Spleen (tissue), 11 donors: Measurements from ENCODE around the gene ASAP2. TPM values are rescaled to one million over a fixed set of nuclear protein-coding genes. Genes with fewer than 3 reads are reported as not detected.

Experiments
- DNase-seq: peaks from one replicate; pipeline ENCODE4 v3.0.0-alpha.2; 2020
- H3K27ac ChIP-seq, 8 donors: fragments of 200-600 bp; sonication (generic) in 7 of 8; 1 replicate in 4 of 8; 2 replicates in 4 of 8; pipeline versions ENCODE4 v1.5.0 to v1.8.0; 2016 to 2021; ENCODE audit warnings: inconsistent platforms in 4 of 8, mild to moderate bottlenecking in 4 of 8, moderate library complexity in 1 of 8
- H3K27me3 ChIP-seq, 7 donors: fragments of 200-600 bp; sonication (generic) in 6 of 7; replicated peaks in 1 of 7; 1 replicate in 4 of 7; 2 replicates in 3 of 7; pipeline versions ENCODE4 v1.5.0 to v1.8.0; 2016 to 2021; ENCODE audit warnings: inconsistent platforms in 3 of 7, mild to moderate bottlenecking in 1 of 7
- H3K36me3 ChIP-seq, 6 donors: fragments of 200-600 bp; sonication (generic) in 5 of 6; 1 replicate in 4 of 6; 2 replicates in 2 of 6; pipeline versions ENCODE4 v1.5.0 to v1.8.0; 2016 to 2021; ENCODE audit warnings: inconsistent platforms in 2 of 6
- H3K4me1 ChIP-seq, 6 donors: fragments of 200-600 bp; sonication (generic) in 5 of 6; 1 replicate in 3 of 6; 2 replicates in 3 of 6; pipeline versions ENCODE4 v1.5.0 to v1.8.0; 2016 to 2021; ENCODE audit warnings: inconsistent platforms in 3 of 6
- H3K4me3 ChIP-seq, 8 donors: fragments of 200-600 bp; sonication (generic) in 7 of 8; 1 replicate in 4 of 8; 2 replicates in 4 of 8; pipeline versions ENCODE4 v1.5.0 to v1.8.0; 2016 to 2021; ENCODE audit warnings: inconsistent platforms in 4 of 8, mild to moderate bottlenecking in 4 of 8, moderate library complexity in 2 of 8
- H3K9me3 ChIP-seq, 8 donors: fragments of 200-600 bp; sonication (generic) in 7 of 8; 1 replicate in 4 of 8; 2 replicates in 4 of 8; pipeline versions ENCODE4 v1.5.0 to v1.8.0; 2016 to 2021; ENCODE audit warnings: inconsistent platforms in 4 of 8
- CTCF ChIP-seq, 11 experiments: fragments of 200-600 bp in 7 of 11; fragments of 450-650 bp in 4 of 11; sonication (generic) in 4 of 11; IDR thresholded peaks in 8 of 11; conservative IDR thresholded peaks in 3 of 11; 1 replicate in 7 of 11; 2 replicates in 4 of 11; pipeline versions ENCODE4 v1.4.0 to v1.8.0; 2016 to 2021; ENCODE audit warnings: antibody characterized with exemption in 11 of 11, inconsistent platforms in 4 of 11, mild to moderate bottlenecking in 1 of 11
- POLR2A ChIP-seq, 3 donors: fragments of 450-650 bp; IDR thresholded peaks; one replicate each; pipeline ENCODE4 v1.5.1; 2017; ENCODE audit warnings: antibody characterized with exemption in 3 of 3, mild to moderate bottlenecking in 1 of 3
- POLR2AphosphoS5 ChIP-seq, 3 donors: sonication (generic); formaldehyde crosslinking; IDR thresholded peaks; one replicate each; pipeline ENCODE4 v1.5.1; 2017; ENCODE audit warnings: antibody characterized with exemption in 3 of 3
- WGBS, 5 donors: extraction: QIAGEN DNeasy Blood & Tissue Kit in 3 of 5; methylation state at CpG; one replicate each; pipeline versions ENCODE4 v1.1.5 to v1.1.7; 2013 to 2018; 5-methylcytosine and 5-hydroxymethylcytosine counted together
- intact Hi-C: fragments of 100-400 bp; cut with DNase I; formaldehyde crosslinking; loops from one replicate; pipeline ENCODE4 v1.15.0; 2023; ENCODE audit warnings: low total_unique reads
- polyA plus RNA-seq, 3 donors: library from polyadenylated mRNA; stranded (reverse); fragments of 200-250 nt; gene quantifications; one replicate each; pipeline ENCODE4 v1.2.1, GENCODE V29; 2013
- total RNA-seq, 7 donors: library from RNA; depleted of rRNA in 3 of 7; stranded (reverse); fragments of >200 nt in 3 of 7; fragmentation: NEBNext Ultra II Directional in 4 of 7; extraction: Animal tissue kit (Norgen Biotek cat#: 25700) in 4 of 7; gene quantifications; one replicate each; pipeline versions ENCODE4 v1.1.0 to v1.2.1, GENCODE V29; 2016 to 2021
- donor health status: healthy with polysubstance abuse.
- donor health status: DM: no; HTN: no; CAD: no; lungs with moderate emphysema.
- donor health status: DM: no; HTN: no; CAD: no.
- donor health status: Bipolar disorder and iron deficiency.
- donor health status: healthy.
- donor health status: DM: no; HTN: no; CAD: no.
- donor health status: DM: yes; HTN: yes; CAD: no.

The ASAP2 gene
- total and polyA plus RNA-seq, 10 donors, result 0.93 to 3.0 (median 2.2) TPM

- Histone ChIP-seq H3K4me3 (no peak overlapping the region), H3K4me1 (no peaks in the 10 kb centered on the region), H3K9me3 (no peaks in the 10 kb centered on the region), H3K36me3 (no peaks in the 10 kb centered on the region), H3K27ac (no peak overlapping the region), H3K27me3 (peaks cover 0 to 38% (median 0%) of the 10 kb centered on the region in 7 donors)
- TF ChIP-seq POLR2A (IDR thresholded peaks at IDR 0.05) (no peak), CTCF (IDR thresholded peaks at IDR 0.05 in 8 of 11, conservative IDR thresholded peaks at IDR 0.05 in 3 of 11) (no peak)
- WGBS, 5 donors, result 90 to 95% (median 92%) methylated on average over 10 of the region's 10 CpGs
- no peak for DNase-seq
- intact Hi-C loops, result no loop called here
These were observed 137.8 kb downstream of the ASAP2 start for GRCh38 chr2:9344434-9344833.

- H3K9me3 ChIP-seq, result no peaks in the 10 kb centered on the region
- no peak for DNase-seq
- no peak overlapping the region for H3K27ac ChIP-seq
- TF ChIP-seq POLR2A (IDR thresholded peaks at IDR 0.05) (no peak), CTCF (IDR thresholded peaks at IDR 0.05 in 8 of 11, conservative IDR thresholded peaks at IDR 0.05 in 3 of 11) (no peak), POLR2AphosphoS5 (IDR thresholded peaks at IDR 0.05) (no peak)
- no peaks in the 10 kb centered on the region for H3K4me1 ChIP-seq
- 81 to 97% (median 89%) methylated on average over 5 to 7 of the region's 7 CpGs for WGBS, 5 donors
- H3K36me3 ChIP-seq, result no peaks in the 10 kb centered on the region
- intact Hi-C loops, result no loop called here
- peaks cover 0 to 38% (median 0%) of the 10 kb centered on the region in 7 donors for H3K27me3 ChIP-seq
- H3K4me3 ChIP-seq, result no peak overlapping the region
These were observed 138.7 kb downstream of the ASAP2 start for GRCh38 chr2:9345343-9345742.

- intact Hi-C loops, result no loop called here
- Histone ChIP-seq H3K27me3 (peaks cover 0 to 38% (median 0%) of the 10 kb centered on the region in 7 donors), H3K36me3 (no peaks in the 10 kb centered on the region), H3K4me1 (no peaks in the 10 kb centered on the region), H3K27ac (no peak overlapping the region), H3K4me3 (no peak overlapping the region), H3K9me3 (no peaks in the 10 kb centered on the region)
- TF ChIP-seq POLR2A (IDR thresholded peaks at IDR 0.05) (no peak), CTCF (IDR thresholded peaks at IDR 0.05 in 8 of 11, conservative IDR thresholded peaks at IDR 0.05 in 3 of 11) (no peak), POLR2AphosphoS5 (IDR thresholded peaks at IDR 0.05) (no peak)
- 92 to 98% (median 94%) methylated on average over 10 of the region's 10 CpGs for whole genome bisulfite sequencing, 5 donors
- no peak for DNase-seq
These were observed 139.4 kb downstream of the ASAP2 start for GRCh38 chr2:9345997-9346396.

- Histone ChIP-seq H3K36me3 (no peaks in the 10 kb centered on the region), H3K4me3 (no peak overlapping the region), H3K9me3 (no peaks in the 10 kb centered on the region), H3K27me3 (peaks cover 0 to 38% (median 0%) of the 10 kb centered on the region in 7 donors), H3K4me1 (no peaks in the 10 kb centered on the region), H3K27ac (no peak overlapping the region)
- DNase-seq, result no peak
- intact Hi-C loops, result no loop called here
- TF ChIP-seq POLR2A (IDR thresholded peaks at IDR 0.05), result no peak
- no peak for TF ChIP-seq CTCF (IDR thresholded peaks at IDR 0.05 in 8 of 11, conservative IDR thresholded peaks at IDR 0.05 in 3 of 11)
- TF ChIP-seq POLR2AphosphoS5 (IDR thresholded peaks at IDR 0.05), result no peak
- WGBS, 5 donors, result 90 to 97% (median 92%) methylated on average over 9 of the region's 9 CpGs
These were observed 140.3 kb downstream of the ASAP2 start for GRCh38 chr2:9346885-9347284.
